Suprapubic skin (tissue), 4 donors: Measurements from ENCODE around the gene GALP.

Experiments
- CTCF ChIP-seq, 2 donors: fragments of 200-600 bp in 1 of 2; fragments of 450-650 bp in 1 of 2; sonication (generic) in 1 of 2; IDR thresholded peaks; one replicate each; pipeline ENCODE4 v1.5.1; 2016 to 2019; ENCODE audit warnings: antibody characterized with exemption in 2 of 2, mild to moderate bottlenecking in 1 of 2, moderate library complexity in 1 of 2
- EP300 ChIP-seq: sonication (generic); formaldehyde crosslinking; IDR thresholded peaks from one replicate; pipeline ENCODE4 v1.6.1; 2017; ENCODE audit warnings: antibody characterized with exemption
- POLR2A ChIP-seq, 2 donors: fragments of 450-650 bp; IDR thresholded peaks; one replicate each; pipeline ENCODE4 v1.6.1; 2017; ENCODE audit warnings: antibody characterized with exemption in 2 of 2, mild to moderate bottlenecking in 2 of 2, moderate library complexity in 2 of 2
- POLR2AphosphoS5 ChIP-seq, 3 donors: sonication (generic); formaldehyde crosslinking; IDR thresholded peaks; one replicate each; pipeline ENCODE4 v1.6.1; 2017; ENCODE audit warnings: antibody characterized with exemption in 3 of 3

- TF ChIP-seq CTCF (IDR thresholded peaks at IDR 0.05): no peak
- TF ChIP-seq EP300: no peak
- no peak for TF ChIP-seq POLR2A (IDR thresholded peaks at IDR 0.05)
- no peak for TF ChIP-seq POLR2AphosphoS5 (IDR thresholded peaks at IDR 0.05)
Measured at GRCh38 chr19:56209091-56209490, 33.3 kb downstream of the GALP start.
